ENCODE measurements around the gene ANO10.
A peak's percentile ranks its signal among the peaks of the same experiment; 100 is the strongest.
"Not testable (repeated sequence)": the region's sequence is repeated elsewhere in the genome, so short reads cannot be mapped to it uniquely, and the experiment has no call there.

The ANO10 gene, protein sequence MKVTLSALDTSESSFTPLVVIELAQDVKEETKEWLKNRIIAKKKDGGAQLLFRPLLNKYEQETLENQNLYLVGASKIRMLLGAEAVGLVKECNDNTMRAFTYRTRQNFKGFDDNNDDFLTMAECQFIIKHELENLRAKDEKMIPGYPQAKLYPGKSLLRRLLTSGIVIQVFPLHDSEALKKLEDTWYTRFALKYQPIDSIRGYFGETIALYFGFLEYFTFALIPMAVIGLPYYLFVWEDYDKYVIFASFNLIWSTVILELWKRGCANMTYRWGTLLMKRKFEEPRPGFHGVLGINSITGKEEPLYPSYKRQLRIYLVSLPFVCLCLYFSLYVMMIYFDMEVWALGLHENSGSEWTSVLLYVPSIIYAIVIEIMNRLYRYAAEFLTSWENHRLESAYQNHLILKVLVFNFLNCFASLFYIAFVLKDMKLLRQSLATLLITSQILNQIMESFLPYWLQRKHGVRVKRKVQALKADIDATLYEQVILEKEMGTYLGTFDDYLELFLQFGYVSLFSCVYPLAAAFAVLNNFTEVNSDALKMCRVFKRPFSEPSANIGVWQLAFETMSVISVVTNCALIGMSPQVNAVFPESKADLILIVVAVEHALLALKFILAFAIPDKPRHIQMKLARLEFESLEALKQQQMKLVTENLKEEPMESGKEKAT

DNA sequence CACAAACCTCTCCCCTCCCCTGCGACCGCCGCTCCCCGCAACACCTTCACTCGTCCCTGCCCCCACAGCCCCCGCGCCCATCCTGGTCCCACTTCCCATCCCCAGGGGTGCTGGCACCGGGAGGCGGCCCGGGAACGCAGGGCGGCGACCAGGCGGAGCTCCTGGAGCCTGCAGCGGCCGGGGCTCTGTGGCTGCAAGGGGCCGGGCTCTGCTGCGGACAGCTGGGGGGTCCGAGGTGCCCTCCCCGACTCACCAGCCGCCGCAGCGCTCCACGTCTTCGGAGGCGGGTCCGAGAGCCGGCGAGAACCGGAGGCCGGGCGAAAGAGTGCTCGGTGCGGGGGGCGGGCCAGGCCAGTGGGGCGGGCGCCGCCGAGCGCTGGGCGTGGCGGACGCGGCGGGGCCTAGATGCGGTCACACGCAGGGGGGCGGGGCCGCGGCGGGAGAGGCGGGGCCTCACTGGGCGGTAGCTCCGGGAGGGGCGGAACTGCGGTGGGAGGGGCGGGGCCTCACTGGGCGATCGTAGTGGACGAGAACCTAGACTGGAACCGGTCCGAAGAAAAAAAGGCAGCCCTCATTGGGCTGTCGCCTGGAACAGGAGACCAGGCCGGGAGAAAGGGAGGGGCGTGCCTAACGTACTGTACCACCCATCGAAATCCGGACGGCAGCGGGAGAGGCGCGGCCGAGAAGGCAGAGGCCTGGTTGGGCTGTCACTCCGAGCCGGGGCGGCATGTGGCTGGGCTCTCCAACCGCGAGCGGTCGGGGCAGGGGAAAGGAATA is at the start of gene ANO10:
Gene ANO10, minus strand, starts transcription at position 356 of the 777 bp plus-strand sequence. CDS start 16,159 bp downstream, outside the sequence.
- peak; percentile 96 for DNase-seq

DNA sequence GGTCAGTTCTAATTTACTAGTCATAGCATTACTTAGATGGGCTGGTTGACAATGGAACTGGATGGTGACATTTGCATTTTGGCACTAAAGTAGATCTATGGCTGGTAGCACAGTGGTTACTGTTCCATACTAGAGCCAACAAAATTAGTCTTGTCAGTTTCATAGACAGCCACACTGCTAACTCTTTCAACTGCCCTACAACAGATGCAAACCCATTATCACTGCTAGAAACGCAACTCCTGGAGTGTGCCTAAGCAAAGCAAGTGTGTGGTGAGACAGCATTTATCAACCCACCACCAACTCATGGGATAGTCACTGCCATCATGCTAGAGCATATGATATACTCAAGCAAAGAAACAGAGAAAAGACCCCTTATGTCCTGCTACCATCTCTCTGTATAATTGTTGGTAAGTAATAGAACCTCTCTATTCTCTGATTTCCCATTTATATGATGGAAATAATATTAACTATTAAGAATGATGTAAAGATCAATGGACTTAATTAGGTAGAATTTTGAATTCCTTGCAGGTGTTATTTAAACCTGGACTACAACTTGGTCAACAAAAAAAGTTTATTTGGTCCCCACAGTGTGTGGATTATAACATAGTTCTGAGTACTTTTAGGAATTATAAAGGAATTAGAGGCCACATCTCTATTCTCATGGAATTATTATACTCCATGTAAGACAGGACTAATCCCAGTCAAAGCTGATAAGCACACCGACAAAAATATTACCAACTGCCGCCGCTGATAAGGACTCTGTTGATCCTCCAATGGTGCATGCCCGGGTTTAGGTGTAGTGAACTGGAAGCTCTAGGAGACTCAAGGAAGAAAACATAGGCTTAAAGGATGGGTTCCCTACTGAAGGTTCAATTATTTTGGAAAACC is 49.1 kb upstream of the ANO10 start:
- no peak for DNase-seq

DNA sequence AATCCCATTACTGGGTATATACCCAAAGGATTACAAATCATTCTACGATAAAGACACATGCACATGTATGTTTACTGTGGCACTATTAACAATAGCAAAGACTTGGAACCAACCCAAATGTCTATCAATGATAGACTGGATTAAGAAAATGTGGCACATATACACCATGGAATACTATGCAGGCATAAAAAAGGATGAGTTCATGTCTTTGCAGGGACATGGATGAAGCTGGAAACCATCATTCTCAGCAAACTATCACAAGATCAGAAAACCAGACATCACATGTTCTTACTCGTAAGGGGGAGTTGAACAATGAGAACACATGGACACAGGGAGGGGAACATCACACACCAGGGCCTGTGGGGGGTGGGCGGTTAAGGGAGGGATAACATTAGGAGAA is 43.2 kb upstream of the ANO10 start:
- not testable (repeated sequence) for DNase-seq

DNA sequence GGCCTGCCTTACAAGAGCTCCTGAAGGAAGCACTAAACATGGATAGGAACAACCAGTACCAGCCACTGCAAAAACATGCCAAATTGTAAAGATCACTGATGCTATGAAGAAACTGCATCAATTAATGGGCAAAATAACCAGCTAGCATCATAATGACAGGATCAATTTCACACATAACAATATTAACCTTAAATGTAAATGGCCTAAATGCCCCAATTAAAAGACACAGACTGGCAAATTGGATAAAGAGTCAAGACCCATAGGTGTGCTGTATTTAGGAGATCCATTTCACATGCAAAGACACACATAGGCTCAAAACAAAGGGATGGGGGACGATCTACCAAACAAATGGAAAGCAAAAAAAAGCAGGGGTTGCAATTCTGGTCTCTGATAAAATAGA is 39.6 kb upstream of the ANO10 start:
- DNase-seq, result not testable (repeated sequence)

DNA sequence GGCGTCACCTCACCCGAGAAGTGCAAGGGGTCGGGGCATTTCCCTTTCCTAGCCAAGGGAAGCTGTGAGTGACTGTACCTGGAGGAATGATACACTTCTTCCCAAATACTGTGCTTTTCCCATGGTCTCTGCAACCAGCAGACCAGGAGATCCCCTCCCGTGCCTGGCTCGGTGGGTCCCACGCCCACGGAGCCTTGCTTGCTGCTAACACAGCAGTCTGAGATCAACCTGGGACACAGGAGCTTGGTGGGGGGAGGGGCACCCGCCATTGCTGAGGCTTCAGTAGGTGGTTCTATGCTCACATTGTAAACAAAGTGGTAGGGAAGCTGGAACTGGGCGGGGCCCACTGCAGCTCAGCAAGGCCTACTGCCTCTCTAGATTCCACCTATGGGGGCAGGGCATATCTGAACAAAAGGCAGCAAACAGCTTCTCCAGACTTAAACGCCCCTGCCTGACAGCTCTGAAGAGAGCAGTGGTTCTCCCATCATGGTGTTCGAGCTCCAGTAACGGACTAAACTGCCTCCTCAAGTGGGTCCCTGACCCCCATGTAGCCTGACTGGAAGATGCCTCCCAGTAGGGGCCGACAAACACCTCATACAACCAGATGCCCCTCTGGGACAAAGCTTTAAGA is 37.6 kb upstream of the ANO10 start:
- DNase-seq, result no peak

DNA sequence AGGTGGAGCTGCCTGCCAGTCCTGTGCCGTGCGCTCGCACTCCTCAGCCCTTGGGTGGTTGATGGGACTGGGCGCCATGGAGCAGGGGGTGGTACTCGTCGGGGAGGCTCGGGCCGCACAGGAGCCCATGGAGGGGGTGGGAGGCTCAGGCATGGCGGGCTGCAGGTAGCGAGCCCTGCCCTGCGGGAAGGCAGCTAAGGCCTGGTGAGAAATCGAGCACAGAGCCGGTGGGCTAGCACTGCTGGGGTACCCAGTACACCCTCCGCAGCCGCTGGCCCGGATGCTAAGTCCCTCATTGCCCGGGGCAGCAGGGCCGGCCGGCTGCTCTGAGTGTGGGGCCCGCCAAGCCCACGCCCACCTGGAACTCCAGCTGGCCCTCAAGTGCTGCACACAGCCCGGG is 34.6 kb upstream of the ANO10 start:
- not testable (repeated sequence) for DNase-seq

DNA sequence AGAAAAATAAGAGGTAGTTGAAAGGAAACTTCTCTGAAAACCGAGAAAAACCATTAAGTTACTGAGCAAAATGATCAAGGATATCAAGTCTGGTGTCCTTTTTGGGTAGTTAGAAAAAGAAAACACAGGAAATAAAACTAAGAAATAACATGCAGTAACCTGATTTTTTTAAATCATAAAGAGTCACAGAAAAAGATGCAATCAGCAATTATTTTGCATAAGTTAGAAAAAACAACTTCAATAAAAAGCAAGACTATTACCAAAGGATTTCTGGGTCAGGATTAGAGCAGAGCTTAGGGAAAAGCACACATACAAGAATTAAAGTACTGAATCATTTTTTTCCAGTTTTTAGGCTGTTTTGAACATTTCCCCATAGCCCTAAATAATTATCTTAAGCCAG is 28.5 kb upstream of the ANO10 start:
- DNase-seq, result no peak

DNA sequence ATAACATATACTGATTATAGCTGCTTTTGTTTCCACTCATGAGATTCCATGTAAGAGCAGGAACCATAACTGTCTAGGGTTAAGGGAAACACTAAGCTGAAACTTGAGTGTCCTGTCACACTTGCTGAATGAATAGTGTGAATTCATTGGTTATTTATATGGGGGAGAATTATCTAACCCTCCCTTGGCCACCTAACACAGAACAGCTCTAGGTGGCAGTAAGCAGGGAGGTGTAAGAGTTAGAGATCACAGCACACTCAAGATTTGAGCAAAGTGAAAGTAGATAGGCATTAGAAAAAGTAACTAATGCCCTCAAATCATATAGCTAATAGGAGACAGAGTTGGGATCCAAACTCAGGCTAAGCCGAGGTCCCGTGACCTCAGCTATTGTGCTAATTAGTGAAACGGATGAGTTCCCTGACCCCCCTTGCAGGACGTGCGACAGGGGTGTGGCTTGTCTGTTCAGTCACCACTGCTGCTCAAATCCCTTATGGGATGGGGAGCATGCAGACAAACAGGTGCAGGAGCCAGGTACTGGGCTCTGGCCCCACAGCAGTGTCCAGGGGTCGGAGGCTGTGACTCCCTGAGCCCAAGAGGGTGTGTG is 27.7 kb upstream of the ANO10 start:
- no peak for DNase-seq

DNA sequence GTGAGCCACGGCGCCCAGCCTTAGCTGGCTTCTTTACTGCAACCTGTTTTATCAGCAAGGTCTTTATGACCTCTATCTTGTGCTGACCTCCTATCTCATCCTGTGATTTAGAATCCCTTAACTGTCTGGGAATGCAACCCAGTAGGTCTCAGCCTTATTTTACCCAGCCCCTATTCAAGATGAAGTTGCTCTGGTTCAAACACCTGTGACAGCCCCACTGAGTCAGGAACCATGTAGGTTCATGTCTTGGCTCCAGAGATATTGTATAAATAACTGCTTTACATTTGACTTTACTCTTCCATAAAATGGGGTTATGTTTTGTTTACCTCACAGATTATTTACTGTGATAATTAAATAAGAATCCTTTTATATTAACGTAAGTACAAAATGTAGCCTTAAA is 27.1 kb upstream of the ANO10 start:
- no peak for DNase-seq

DNA sequence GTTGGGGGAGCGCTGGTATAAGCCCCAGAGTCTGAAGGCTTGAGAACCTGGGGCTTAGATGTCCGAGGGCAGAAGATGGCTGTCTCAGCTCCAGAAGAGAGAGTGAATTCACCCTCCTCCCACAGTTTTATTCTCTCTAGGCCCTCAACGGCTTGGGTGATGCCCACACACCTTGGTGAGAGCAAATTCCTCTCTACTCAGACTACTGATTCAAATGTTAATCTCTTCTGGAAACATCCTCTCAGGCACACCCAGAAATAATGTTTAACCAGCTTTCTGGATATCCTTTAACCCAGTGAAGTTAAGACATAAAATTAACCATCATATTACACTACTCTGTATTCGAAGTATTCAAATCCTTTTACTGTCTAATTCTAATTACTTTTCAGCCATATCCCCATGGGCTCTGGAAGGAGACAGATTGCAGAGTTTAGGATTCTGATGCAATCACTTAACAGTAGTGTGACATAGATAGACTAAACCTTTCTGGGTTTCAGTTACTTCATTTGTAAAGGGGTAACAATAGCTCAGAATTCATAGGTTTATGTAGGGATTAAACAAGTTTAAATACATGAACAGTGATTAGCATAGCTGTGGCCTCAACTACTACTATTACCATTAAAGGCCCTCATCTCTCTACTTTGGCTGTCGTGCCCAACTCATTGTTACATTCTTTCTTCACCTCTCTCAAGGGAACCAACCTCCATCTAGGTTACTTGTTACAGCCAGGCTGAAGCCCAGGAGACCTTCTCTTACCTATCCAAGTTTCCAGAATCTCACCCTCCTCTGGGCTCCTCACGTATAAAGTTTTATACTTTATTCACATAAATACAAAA is 25.7 kb upstream of the ANO10 start:
- DNase-seq, result no peak

DNA sequence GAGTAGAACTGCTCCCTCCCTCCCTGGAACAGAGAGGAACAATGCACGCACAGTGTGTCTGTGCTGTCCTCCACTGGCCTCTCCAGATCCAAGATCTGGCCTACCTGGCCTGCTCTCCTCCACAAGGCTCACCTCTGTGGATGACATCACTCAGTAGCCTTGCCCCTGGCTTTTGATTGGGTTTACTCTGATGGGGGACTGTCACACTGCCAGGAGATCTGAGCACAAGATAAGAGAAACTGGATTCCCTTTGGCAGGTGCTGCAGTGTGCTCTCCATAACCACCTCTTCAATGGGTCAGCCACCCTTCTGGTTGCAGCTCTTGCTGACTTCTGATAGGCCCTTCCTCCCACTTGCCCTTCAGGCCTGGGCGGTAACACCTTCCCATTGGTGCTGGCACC is 22.6 kb upstream of the ANO10 start:
- DNase-seq, result no peak

DNA sequence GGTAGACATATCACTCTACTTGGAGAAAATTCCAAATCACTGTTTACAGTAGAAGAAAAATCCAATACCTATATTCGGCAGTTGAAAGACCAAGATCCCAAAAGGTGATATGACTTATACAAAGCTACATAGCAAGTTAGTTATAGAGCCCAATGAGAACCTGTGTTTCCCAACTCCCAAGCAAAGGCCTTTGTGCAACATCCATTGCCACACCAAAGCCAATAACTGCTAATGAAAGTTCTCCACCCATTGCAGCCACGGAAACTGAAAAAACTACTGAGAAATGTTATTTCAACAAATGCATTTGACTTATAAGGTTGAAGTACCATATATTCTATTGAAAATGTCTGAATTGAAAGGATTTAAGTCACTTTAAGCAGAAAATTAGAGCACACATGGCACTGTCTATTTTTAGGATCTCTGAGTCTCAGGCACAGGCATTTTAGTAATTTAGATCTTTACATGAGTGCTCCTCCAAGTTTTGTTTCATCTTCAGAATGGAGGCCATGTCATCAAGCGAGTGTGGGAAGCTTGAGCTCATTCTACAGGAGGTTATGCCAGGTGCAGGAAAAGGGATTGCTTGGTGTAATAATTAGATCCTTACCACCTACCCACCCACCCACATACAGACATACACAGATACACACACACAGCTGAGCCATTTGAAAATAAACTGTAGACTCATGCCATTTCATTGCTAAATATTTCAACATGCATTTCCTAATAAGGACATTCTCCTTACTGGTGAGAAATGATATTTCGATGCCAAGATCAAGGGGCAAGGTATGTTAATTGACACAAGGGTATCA is 19.7 kb upstream of the ANO10 start:
- DNase-seq, result no peak

DNA sequence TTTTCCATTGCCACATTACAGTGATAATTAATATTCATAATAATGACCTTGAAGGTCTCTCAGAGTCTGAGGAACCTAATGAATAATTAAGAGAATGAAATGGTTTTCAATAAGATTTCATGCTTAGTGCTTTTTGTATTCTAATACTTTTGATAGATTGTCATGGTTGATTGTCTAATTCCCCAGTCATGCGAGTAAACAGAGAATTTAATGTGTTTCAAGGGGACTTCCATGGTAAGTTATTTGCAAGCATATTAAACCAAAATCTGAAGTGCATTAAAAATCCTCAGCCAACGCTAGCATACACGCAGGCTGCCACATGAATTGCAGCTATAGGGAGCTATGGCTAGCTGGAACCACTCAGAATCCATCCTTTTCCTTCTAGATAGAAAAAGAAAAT is 18.9 kb upstream of the ANO10 start:
- DNase-seq, result no peak

DNA sequence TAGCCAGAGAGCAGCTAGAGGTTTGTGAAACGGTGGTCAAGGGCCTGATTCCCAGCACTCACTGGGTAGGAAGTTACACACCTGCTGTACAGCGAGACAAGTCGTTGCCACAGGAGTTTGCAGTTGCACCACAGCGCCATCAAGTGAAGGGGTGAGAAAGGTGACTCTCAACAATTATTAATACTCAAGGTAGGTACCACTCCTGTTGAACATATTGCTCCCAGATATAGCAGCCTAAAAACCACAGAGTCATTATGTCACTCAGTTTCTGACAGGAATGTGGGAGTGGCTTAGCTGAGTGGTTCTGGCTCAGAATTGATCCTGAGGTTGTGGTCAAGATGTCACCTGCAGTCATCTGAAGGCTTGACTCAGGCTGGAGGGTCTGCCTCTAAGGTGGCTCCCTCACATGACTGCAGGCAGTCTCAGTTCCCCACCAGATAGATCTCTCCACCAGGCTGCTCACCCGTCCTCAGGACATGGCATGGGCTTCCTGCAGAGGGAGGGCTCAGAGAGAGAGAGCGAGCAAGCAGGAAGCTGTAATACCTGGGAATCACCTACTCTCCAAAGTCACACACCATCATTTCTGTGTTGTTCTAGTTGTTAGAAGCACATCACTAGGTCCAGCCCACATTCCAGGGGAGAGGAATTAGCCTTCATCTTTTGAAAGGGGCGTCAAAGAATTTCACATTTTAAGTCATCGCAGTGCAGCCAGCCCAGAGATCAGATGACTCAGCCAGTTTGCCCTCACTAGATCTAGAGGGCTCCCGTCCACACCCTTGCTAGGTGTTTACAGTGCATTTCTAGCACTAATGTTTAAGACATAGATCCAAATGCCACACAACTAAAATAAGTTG is 17.0 kb upstream of the ANO10 start:
- DNase-seq, result peak; percentile 26

DNA sequence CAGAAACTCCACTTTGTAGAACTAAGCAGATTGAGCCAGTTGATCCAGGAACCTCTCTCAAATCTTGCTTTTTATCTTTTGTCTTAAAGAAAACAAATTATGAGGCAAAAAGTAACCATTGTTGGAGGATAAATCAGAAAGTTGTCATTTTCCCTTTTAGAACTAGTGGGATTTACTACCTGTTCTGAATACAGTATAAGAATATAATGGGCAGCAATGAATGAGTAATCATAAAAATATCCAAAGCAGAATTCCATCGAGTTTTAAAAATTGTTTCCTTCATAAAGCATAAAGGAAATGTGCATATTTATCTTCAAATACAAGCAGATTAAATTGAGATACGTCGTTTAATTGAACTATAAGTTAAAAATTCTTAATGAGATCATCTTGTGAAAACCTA is 15.9 kb upstream of the ANO10 start:
- no peak for DNase-seq

DNA sequence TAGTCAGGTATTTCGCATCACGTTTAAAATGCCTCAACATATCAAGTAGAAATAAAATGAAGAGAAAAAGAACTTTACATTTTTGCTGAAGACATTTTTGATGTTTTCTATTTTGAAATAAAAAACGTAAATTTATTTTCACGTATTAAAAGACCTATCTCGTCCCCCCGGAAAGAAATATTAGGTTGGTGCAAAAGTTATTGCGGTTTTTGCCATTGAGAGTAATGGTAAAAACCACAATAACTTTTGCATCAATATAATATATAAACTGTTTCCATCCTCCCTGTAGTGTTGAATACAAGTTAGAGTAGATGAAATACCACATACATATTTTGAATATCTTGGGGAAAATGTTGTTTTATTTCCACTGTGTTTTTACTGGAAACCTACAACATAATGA is 11.2 kb upstream of the ANO10 start:
- DNase-seq, result no peak

DNA sequence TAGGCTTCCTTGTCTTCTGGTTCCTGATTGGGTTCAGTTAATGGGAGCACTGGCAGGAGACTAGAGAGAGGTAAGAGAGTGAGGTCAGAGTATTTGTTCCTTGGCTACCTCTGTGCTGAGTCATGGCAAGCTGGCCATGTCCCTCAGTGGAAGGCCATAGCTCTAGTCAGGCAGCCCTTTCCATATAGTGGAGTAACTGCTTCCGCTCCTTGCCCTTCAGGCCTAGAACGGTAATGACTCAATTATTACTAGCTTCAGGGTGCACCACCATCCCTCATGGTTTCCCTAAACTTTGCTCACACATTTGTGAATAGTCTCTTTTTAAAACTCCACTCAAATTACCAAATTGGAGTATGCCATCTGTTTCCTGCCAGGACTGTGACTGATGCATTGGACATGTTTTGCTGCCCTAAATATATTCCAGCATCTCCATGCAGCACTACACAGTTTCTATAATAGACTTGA is 10.5 kb upstream of the ANO10 start:
- no peak for DNase-seq

DNA sequence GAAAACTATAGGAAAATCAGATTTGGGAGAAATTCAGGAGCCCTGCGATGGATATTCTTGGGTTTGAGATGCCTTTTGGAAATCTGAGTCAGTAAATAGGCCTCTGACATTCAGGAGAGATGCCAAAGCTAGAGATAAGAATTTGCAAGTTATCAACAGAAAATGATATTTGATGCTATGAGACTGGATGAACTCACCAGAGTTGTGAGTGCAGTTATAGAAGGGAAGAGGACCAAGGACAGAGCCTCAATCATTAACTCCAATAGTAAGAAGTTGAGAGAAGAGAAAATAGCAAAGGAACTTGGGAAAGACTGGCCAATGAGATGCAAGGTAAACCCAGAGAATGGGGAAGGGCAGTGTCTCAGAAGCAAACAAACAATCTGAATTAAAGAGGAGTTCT is 7.9 kb upstream of the ANO10 start:
- no peak for DNase-seq

DNA sequence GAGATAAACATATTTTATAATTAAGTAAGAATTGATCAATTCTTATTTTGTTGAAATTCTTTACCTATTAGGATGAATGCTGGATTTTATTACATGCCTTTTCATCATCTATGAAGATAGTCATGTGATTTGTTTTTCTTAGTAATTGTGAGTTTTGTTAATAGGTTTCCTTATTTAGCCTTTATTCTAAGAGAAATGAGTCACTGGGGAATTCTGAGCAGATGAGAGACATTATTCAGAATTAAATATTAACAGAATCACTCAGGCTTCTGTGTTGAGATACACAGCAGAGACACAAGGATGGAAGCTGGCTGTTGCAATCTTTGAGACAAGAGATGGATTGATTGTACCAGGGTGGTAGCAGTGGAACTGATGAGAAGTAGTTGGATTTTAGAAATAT is 7.4 kb upstream of the ANO10 start:
- DNase-seq, result no peak
